Heart right ventricle (tissue), 16 donors: ENCODE data around the gene EN2. TPM values are rescaled to one million over a fixed set of nuclear protein-coding genes. Genes with fewer than 3 reads are reported as not detected.

Experiments
- ATAC-seq, 8 donors: fragments of 200-7000 bp; cut with Tn5 transposase; one replicate each; pipeline ENCODE4 v1.9.1; 2020; ENCODE audit warnings: mild to moderate bottlenecking in 8 of 8, moderate library complexity in 8 of 8, moderate number of reproducible peaks in 1 of 8
- DNase-seq, 2 donors: peaks; one replicate each; pipeline ENCODE4 v3.0.0-alpha.2; 2020
- H3K27ac ChIP-seq, 10 donors: fragments of 200-600 bp; sonication (generic) in 2 of 10; one replicate each; pipeline versions ENCODE4 v1.5.0 to v1.8.0; 2020 to 2022; ENCODE audit warnings: mild to moderate bottlenecking in 3 of 10
- H3K27me3 ChIP-seq, 7 donors: fragments of 200-600 bp; one replicate each; pipeline ENCODE4 v1.8.0; 2021 to 2022; ENCODE audit warnings: mild to moderate bottlenecking in 2 of 7
- H3K36me3 ChIP-seq, 9 donors: fragments of 200-600 bp; sonication (generic) in 1 of 9; one replicate each; pipeline versions ENCODE4 v1.5.0 to v1.8.0; 2020 to 2022; ENCODE audit warnings: mild to moderate bottlenecking in 2 of 9
- H3K4me1 ChIP-seq, 9 donors: fragments of 200-600 bp; sonication (generic) in 1 of 9; one replicate each; pipeline versions ENCODE4 v1.5.0 to v1.8.0; 2020 to 2022; ENCODE audit warnings: mild to moderate bottlenecking in 4 of 9
- H3K4me3 ChIP-seq, 10 donors: fragments of 200-600 bp; sonication (generic) in 2 of 10; one replicate each; pipeline versions ENCODE4 v1.5.0 to v1.8.0; 2020 to 2022; ENCODE audit warnings: mild to moderate bottlenecking in 7 of 10, moderate library complexity in 2 of 10
- H3K9me3 ChIP-seq, 11 donors: fragments of 200-600 bp in 10 of 11; sonication (generic) in 2 of 11; one replicate each; pipeline versions ENCODE4 v1.5.0 to v1.8.0; 2013 to 2022; ENCODE audit warnings: mild to moderate bottlenecking in 2 of 11, control low read depth in 1 of 11, moderate library complexity in 1 of 11
- WGBS, 2 donors: extraction: QIAGEN DNeasy Blood & Tissue Kit; methylation state at CpG; one replicate each; pipeline ENCODE4 v1.1.7; 2013; ENCODE audit warnings: inconsistent platforms in 1 of 2; 5-methylcytosine and 5-hydroxymethylcytosine counted together
- intact Hi-C, 10 donors: fragments of 100-400 bp; cut with DNase I; formaldehyde crosslinking; loops; one replicate each; pipeline versions ENCODE4 v1.11.1 to v1.14.2; 2022
- polyA plus RNA-seq, 2 donors: library from polyadenylated mRNA; stranded (reverse); fragments of 200-250 nt; gene quantifications; one replicate each; pipeline ENCODE4 v1.2.3, GENCODE V29; 2013
- total RNA-seq, 10 donors: library from RNA; stranded (reverse); fragmentation: NEBNext Ultra II Directional in 3 of 10; extraction: Animal tissue kit (Norgen Biotek cat#: 25700) in 3 of 10; gene quantifications; one replicate each; pipeline versions ENCODE4 v1.2.1 to v1.2.4, GENCODE V29; 2021 to 2023
- TF ChIP-seq, protein P1 (sequence below), 9 donors: fragments of 200-600 bp; sonication (generic) in 2 of 9; IDR thresholded peaks; one replicate each; pipeline versions ENCODE4 v1.5.0 to v1.8.0; 2021 to 2022; ENCODE audit warnings: antibody characterized with exemption in 9 of 9, mild to moderate bottlenecking in 5 of 9, moderate library complexity in 1 of 9
- donor health status: Arrhythmogenic right ventricular cardiomyopathy.
- donor health status: ischemic (EF 13 %, LVEDD 7.1; RV severe dilation, severe dysfunction).
- donor health status: healthy with polysubstance abuse.
- donor health status: DM: no; HTN: yes; CAD: no.
- donor health status: DM: no; HTN: no; CAD: no.
- donor health status: ischemic (EF 25% LVEDD 6.9; RV normal size, moderate dysfunction).
- donor health status: ischemic (EF 25% LVEDD 5.7; RV mildly dilated, moderate dysfunction).
- donor health status: healthy.
- donor health status: DM: yes; HTN: yes; CAD: no.
- donor health status: Ischemic cardiomyopathy.
- donor health status: ischemic (EF 35%, LVEDD 5.7; RV mildly dilated, moderate dysfunction).
- donor health status: nonischemic (EF 11% LVEDD 7.7; RV severe dilation, severe dysfunction).
- donor health status: DM: yes; HTN: yes; CAD: no.
- donor health status: PGD.
- donor health status: ischemic (EF 29% LVEDD 5.4; RV normal size, mild dysfunction).
- donor health status: nonischemic (EF 23%, LVEDD 6.1; RV moderate dilation, normal function).

The EN2 gene
- total and polyA plus RNA-seq, 12 donors = 0.01 to 0.08 (median 0.07) TPM; not detected in 8

DNA sequence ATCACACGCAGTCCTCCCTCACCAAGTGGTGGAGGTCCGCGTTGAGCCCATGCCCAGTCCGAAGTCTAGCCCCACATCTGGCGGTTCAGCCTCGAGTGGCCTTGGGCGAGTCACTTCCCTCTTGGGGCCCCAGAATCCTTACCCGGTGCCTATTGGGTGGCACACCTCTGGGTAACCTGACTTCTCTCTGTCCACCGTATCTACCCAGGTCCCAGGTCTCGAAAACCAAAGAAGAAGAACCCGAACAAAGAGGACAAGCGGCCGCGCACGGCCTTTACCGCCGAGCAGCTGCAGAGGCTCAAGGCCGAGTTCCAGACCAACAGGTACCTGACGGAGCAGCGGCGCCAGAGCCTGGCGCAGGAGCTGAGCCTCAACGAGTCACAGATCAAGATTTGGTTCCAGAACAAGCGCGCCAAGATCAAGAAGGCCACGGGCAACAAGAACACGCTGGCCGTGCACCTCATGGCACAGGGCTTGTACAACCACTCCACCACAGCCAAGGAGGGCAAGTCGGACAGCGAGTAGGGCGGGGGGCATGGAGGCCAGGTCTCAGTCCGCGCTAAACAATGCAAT is 4.3 kb downstream of the EN2 start:
- Histone ChIP-seq H3K36me3 (no peaks in the 10 kb centered on the region), H3K4me3 (no peak overlapping the region), H3K9me3 (no peaks in the 10 kb centered on the region), H3K4me1 (peaks cover 10 to 40% (median 30%) of the 10 kb centered on the region in 9 donors), H3K27ac (no peak overlapping the region), H3K27me3 (peaks cover 91 to 97% (median 96%) of the 10 kb centered on the region in 7 donors)
- TF ChIP-seq, protein P1, sequence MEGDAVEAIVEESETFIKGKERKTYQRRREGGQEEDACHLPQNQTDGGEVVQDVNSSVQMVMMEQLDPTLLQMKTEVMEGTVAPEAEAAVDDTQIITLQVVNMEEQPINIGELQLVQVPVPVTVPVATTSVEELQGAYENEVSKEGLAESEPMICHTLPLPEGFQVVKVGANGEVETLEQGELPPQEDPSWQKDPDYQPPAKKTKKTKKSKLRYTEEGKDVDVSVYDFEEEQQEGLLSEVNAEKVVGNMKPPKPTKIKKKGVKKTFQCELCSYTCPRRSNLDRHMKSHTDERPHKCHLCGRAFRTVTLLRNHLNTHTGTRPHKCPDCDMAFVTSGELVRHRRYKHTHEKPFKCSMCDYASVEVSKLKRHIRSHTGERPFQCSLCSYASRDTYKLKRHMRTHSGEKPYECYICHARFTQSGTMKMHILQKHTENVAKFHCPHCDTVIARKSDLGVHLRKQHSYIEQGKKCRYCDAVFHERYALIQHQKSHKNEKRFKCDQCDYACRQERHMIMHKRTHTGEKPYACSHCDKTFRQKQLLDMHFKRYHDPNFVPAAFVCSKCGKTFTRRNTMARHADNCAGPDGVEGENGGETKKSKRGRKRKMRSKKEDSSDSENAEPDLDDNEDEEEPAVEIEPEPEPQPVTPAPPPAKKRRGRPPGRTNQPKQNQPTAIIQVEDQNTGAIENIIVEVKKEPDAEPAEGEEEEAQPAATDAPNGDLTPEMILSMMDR (IDR thresholded peaks at IDR 0.05) = no peak
- ATAC-seq = no peak
- intact Hi-C loops = no loop called here
- WGBS, 2 donors = 10 to 15% methylated on average over 33 of the region's 33 CpGs
- no peak for DNase-seq

DNA sequence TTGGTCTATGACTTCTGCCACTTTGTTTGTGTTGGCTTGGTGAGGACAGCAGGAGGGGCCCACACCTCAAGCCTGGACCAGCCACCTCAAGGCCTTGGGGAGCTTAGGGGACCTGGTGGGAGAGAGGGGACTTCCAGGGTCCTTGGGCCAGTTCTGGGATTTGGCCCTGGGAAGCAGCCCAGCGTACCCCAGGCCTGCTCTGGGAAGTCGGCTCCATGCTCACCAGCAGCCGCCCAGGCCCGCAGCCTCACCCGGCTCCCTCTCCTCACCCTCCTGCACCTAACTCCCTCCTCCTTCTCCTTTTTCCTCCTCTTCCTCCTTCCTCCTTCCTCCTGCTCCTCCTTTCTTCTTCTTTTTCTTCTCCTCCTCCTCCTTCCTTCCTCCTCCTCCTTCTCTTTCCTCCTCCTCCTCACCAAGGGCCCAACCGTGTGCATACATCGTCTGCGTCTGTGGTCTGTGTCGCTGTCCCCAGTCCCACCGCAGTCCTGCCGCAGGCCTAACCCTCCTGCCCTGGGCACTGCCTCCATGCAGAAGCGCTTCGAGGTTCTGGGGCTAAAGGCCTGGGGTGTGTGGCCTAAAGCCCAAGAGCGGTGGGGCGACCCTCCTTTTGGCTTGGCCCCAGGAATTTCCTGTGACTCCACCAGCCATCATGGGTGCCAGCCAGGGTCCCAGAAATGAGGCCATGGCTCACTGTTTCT is 5.3 kb downstream of the EN2 start:
- 8 to 19% methylated on average over 15 of the region's 15 CpGs for WGBS, 2 donors
- Histone ChIP-seq H3K27ac (no peak overlapping the region), H3K9me3 (no peaks in the 10 kb centered on the region), H3K4me1 (peaks cover 13 to 46% (median 33%) of the 10 kb centered on the region in 9 donors), H3K4me3 (no peak overlapping the region), H3K27me3 (peaks cover 94 to 100% (median 100%) of the 10 kb centered on the region in 7 donors), H3K36me3 (no peaks in the 10 kb centered on the region)
- ATAC-seq = no peak
- DNase-seq = no peak
- TF ChIP-seq, protein P1 (IDR thresholded peaks at IDR 0.05) = no peak
- intact Hi-C loops = no loop called here

DNA sequence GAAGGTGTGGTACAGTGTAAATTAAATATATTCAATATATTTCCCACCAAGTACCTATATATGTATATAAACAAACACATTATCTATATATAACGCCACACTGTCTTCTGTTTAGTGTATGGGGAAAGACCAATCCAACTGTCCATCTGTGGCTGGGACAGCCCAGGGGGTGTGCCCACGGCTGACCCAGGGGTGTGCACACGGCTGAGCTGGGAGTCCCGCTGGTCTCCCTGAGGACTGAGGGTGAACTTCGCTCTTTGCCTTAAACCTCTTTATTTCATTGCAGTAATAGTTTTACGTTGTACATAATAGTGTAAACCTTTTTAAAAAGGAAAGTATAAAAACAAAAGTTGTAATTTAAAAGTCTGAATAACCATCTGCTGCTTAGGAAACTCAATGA is 6.3 kb downstream of the EN2 start:
- H3K36me3 ChIP-seq = no peaks in the 10 kb centered on the region
- peaks cover 85 to 100% (median 100%) of the 10 kb centered on the region in 7 donors for H3K27me3 ChIP-seq
- no peak overlapping the region for H3K4me3 ChIP-seq
- H3K4me1 ChIP-seq = peaks cover 7 to 43% (median 32%) of the 10 kb centered on the region in 9 donors
- H3K9me3 ChIP-seq = no peaks in the 10 kb centered on the region
- DNase-seq = no peak
- ATAC-seq = no peak
- intact Hi-C loops = no loop called here
- 14 to 17% methylated on average over 6 of the region's 6 CpGs for WGBS, 2 donors
- TF ChIP-seq, protein P1 (IDR thresholded peaks at IDR 0.05) = no peak
- H3K27ac ChIP-seq = no peak overlapping the region

DNA sequence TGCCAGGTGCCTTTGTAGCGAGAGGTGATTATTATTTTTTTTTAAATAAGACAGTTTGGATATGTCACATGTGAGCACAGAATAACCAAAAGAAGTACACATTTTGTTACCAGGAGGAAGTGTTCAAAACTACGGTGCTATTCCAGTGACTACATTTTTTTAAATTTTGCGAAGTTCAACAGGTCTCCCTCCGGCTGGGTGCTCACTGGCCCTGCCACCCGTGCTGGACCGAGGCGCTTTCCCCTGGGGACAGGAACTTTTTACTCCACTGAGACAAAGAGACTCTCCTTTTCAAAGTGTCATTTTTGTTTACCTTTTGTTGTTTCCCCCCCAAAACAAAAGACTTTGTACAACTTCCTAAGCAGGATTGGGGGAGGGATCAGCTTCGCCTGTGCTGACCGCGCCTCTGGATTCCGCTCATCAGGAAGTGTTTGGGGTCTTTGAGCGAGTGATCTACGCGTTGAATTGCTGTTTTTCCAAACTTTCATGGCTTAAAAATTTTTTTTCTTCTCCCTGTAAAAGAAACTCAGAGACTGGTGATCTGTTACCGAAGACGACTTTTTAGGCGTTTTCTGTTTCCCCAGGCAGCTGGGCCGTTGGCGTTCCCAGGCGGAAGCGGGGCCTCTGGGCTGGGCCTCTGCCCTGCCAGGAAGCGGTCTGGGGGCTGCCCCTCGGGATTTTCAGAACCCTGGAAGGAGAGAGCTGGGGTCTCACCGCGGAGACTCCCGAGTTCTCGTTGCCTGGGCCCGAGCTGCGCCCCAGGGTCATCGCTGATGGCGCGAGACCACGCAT is 7.2 kb downstream of the EN2 start:
- Histone ChIP-seq H3K4me3 (no peak overlapping the region), H3K9me3 (no peaks in the 10 kb centered on the region), H3K27me3 (peaks cover 84 to 100% (median 100%) of the 10 kb centered on the region in 7 donors), H3K4me1 (peaks cover 6 to 36% (median 27%) of the 10 kb centered on the region in 9 donors), H3K27ac (no peak overlapping the region), H3K36me3 (no peaks in the 10 kb centered on the region)
- 5 to 7% methylated on average over 33 of the region's 33 CpGs for WGBS, 2 donors
- intact Hi-C loops = no loop called here
- no peak for DNase-seq
- ATAC-seq = no peak
- TF ChIP-seq, protein P1 (IDR thresholded peaks at IDR 0.05) = no peak
